NOMO-1 (cell line): ENCODE results near the gene RUVBL1.

Experiments
- DNase-seq, 2 experiments: peaks; one replicate each; lab custom pipeline; 2025; ENCODE audit not compliant: unreplicated experiment in 2 of 2; lab: John Stamatoyannopoulos, UW

The RUVBL1 gene

DNA sequence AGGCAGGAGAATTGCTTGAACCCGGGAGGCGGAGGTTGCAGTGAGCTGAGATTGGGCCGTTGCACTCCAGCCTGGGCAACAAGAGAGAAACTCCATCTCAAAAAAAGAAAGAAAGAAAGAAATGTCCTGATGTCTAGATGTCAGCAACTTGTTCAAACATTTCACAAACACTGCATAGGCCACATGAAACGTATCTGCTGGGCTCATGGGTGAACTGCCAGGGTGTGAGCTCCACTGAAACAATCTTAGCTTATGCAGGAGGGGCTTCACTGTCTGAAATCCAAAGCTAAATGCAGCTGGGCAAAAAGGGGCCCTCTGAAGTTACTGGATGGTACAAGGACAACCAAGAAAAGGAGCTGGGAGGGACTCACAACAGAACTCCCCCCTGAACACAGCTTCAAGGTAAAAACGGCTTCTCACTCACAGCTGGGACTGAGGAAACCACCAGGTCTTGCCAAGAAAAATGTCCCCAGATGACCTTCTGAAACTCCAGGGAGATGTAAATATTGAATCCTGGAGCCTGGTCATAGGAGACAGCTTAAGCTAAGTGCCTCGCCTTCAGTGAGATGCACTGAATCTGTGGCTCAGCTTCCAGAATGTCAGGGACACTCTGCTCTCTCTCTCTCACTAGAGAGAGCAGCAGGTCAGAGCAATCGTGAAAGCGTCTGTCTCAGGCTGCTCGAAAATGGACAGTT lies 39.5 kb downstream of the RUVBL1 start:
- DNase-seq = no peak

DNA sequence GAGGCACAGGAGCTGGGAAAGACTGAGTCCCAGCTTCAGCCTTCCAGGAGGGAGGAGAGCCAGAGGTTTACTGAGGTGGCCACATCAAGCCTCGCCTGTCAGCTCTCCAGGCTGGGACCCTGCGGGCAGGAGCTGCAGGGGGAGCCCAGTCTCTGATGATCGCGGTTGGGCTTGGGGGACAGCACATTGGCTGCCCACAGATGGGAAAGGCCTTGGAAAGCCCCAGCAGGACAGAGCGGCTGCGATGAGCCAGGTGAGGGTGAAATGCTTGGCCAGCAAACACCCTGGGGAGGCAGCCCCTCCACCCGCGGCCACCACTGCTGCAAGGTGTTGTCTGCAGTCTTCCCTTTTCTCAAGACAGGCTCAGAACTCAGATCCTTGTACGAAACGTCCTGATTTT lies 40.2 kb downstream of the RUVBL1 start:
- no peak for DNase-seq

- DNase-seq = no peak
Measured at GRCh38 chr3:128082546-128082945, 41.1 kb downstream of the RUVBL1 start.

DNA sequence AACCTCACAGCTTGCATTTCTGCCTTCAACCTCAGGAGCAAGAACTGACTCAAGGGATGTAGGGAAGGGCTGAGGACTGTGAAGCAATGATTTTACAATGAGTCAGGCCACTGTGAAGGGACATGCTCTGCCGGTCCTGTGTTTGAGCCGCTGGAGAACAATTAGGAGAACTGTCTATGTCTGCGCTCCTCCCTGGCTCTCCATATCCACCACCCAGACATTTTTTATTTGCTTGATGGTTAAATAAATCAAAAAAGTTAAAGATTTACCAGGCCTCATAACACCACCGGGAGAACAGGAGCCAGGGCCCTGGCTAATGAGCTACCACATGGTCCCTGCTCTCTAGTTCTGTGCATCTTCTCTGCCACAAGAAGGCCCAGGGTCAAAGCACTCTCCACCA lies 41.8 kb downstream of the RUVBL1 start:
- no peak for DNase-seq

DNA sequence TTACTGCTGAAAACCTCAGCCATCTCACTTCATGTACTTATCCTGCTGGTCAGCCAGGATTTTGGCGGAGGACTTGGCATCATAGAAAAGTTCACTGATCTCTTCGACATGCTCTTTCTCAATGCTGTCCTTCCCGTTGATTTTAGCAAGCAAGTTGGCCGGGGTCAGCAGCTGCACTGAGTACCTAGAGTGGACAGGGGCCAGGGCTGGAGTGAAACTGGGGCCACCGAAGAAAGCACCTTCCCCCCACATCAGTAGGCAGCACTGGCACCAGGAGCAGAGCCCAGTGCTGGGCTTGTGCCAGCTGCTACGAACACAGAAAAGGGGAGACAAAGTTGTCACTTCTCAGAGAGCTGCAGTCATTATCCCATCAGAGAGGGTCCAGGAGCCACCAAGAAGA lies 42.4 kb downstream of the RUVBL1 start:
- no peak for DNase-seq

- DNase-seq = no peak
Measured at GRCh38 chr3:128080323-128081080, 43.1 kb downstream of the RUVBL1 start.

GRCh38 chr3:128079823-128080222 lies 43.8 kb downstream of the RUVBL1 start:
- no peak for DNase-seq

DNA sequence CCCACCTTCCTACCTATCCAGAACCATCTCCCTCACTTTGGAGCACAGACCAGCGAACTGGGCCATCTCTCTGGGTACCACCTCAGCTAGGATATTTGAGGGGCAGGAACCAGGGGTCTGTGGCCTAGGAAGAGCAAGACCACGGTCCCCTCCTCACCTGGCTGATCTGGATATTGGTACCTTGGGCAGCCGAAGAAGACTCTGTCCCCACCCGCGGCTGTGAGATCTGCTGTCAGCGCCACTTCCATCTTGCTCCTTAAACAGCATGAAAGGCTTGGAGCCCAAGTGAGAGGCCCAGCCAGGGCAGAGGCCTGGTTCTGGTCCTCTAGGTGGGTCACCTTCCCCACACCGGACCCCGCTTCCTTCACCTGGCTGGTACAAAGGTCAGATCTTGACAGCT lies 44.7 kb downstream of the RUVBL1 start:
- no peak for DNase-seq

DNA sequence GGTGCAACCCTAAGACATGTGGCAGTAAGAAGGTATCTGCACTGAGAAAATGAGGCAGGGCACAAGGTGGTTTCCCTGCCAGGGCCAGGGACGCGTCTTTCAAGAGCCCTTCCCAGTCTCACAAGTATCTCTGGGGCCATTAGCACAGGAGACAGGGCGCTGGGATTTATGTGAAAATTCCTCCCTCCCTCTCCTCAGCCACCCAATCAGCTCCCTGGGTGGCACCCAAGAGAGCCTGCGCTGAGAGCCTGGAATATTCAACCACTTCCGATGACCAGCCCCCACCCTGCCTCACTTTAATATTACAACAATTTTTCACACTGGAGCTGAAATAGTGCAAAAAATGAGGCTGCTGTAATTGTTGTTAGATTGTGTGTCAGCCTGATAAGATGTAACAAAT lies 45.3 kb downstream of the RUVBL1 start:
- no peak for DNase-seq

GRCh38 chr3:128077665-128078064 lies 45.9 kb downstream of the RUVBL1 start:
- DNase-seq = no peak

- peak; percentile 42 to 87 for DNase-seq
Measured at GRCh38 chr3:128077202-128077624, 46.4 kb downstream of the RUVBL1 start.

GRCh38 chr3:128076483-128077201 lies 47.0 kb downstream of the RUVBL1 start:
- no peak for DNase-seq

GRCh38 chr3:128075522-128076482 lies 47.8 kb downstream of the RUVBL1 start:
- DNase-seq = peak; percentile 31 to 43

DNA sequence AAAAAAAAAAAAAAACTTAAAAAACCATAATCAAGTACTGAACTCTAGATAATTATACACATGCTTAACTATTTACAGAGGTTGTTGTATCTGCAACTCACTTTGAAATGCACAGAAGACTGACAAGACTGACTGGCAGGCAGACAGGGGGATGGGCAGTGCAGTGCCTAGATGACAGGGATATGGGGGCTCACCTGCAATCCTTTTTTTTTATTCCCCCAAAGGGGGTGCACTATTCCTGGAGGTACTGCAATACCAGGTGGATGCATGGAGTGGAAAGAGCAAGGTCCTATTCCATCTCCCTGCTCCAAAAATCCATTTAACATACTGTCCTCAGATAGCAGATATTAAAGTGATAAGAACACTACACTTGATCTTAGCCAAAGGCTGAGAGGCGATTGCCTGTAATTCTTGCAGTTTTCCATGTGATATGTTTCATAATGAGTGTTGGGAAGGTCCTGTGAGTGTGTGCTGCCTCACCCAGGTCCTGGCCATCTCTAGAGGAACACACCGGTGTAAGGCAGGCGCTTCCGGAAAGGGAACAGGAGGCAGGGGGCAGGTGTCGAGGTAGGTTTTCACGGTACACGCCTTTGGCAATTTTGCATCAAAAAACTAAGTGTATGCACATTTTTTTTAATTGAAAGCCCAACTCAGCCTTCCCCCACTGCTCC lies 48.6 kb downstream of the RUVBL1 start:
- DNase-seq = no peak

DNA sequence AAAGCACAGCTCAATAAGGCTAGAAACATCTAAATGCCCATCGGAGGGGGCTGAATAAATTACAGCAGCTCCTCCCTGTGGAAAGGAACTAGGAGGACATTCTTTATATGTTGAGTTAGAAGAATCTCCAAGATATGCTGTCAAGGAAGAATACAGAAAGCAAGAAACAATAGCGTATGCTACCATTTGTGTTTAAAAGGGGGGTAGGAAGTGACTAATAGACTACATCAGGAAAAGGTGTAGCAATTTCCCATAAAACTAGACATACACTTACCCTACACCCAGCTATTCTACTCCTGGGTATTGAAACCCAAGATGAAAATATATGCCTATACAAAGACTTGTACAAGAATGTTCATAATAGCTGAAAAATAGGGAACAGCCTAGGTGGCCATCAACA lies 49.8 kb downstream of the RUVBL1 start:
- DNase-seq = peak in 1 of 2 experiments; percentile 27

DNA sequence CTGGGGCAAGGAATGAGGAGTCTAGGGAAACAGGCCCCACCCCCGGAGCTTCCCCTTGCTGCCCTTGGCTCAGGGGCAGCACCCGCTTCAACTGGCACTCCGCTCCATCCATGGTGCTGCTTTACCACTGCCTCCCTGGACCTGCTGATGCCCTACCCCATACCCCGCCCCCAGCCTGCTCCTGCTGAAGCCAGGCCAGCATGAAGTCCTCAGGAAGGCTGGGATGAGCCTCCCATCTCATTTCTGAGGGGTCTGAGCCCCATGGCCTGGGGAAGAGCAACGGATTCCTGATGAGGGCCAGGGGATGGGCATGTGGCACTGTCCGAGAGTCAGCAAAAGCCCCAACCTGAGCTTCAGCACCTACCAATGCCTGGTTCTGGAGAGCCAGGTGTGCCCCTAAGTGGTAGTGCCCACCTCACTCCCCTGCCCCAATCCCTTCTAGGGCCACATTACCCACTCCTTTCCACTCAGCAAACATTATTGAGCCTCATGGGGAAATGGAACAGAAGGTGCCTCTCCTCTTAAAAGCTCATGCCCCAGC lies 50.4 kb downstream of the RUVBL1 start:
- no peak for DNase-seq

GRCh38 chr3:128072454-128073184 lies 51.0 kb downstream of the RUVBL1 start:
- DNase-seq = no peak

DNA sequence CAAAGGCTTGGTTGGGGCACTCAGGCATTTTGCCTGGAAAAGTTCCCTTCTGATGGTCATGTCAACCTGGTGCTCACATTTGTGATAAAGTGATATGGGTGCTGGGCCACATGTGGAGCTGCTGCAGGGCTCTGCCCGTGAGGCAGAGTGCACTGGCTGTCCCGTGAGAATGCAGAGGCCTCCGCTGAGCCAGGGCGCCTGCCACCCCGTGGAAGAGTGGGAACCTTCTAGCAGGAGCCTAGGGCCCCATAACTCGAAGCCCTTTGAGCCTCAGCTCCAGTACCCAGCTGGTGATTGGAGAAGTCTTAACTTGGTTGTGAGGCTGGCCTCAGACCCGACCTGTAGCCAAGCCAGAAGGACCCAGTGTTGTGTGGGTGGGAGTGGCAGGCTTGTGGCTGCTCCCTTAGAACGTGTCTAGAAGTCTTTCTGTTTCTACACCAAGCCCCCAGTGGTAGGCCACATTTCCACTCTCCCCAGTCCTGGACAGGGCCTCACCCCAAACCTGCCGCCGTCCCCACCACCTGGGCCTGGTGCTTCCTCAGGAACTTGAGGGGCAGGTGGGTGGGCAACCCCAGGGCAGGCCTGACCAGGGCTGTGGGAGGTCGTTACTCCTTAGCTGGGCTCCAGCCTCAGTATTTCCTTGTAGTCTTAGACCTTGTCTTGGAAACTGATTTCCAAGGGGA lies 51.7 kb downstream of the RUVBL1 start:
- no peak for DNase-seq
